HFF-Myc (cell line): Measurements from ENCODE around the gene COL13A1.

ENCODE experiments used
- DNase-seq: peaks from one replicate; pipeline ENCODE4 v3.0.0-alpha.2; 2011; ENCODE audit warnings: low read depth; ENCODE audit errors: extremely low read depth
- H3K4me3 ChIP-seq: replicated peaks from 2 replicates; pipeline ENCODE4 v1.5.1; 2011; ENCODE audit warnings: low read depth, mild to moderate bottlenecking, control low read depth, low read length
- TF ChIP-seq, protein P1 (sequence below): IDR thresholded peaks from 2 replicates; pipeline ENCODE4 v1.5.1; 2012; ENCODE audit warnings: mild to moderate bottlenecking, low read depth, low read length, control low read depth; ENCODE audit errors: missing control alignments

COL13A1 gene

DNA sequence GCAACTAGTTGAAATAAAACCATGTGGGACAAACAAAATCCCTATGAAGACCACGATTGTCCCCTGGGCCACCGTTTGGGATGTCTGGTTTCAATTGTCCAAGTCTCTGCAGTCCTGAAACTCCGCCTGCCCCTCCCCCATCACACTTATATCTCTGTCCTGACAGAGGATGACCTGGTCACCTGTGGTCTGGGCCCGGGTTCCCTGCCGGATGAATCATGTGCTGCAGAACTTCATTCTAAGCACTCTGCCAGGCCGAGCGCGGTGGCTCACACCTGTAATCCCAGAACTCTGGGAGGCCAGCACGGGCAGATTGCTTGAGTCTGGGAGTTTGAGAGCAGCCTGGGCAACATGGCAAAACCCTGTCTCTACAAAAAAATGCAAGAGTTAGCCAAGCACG, 91.1 kb downstream of the COL13A1 start:
- DNase-seq = no peak
- TF ChIP-seq, protein P1, sequence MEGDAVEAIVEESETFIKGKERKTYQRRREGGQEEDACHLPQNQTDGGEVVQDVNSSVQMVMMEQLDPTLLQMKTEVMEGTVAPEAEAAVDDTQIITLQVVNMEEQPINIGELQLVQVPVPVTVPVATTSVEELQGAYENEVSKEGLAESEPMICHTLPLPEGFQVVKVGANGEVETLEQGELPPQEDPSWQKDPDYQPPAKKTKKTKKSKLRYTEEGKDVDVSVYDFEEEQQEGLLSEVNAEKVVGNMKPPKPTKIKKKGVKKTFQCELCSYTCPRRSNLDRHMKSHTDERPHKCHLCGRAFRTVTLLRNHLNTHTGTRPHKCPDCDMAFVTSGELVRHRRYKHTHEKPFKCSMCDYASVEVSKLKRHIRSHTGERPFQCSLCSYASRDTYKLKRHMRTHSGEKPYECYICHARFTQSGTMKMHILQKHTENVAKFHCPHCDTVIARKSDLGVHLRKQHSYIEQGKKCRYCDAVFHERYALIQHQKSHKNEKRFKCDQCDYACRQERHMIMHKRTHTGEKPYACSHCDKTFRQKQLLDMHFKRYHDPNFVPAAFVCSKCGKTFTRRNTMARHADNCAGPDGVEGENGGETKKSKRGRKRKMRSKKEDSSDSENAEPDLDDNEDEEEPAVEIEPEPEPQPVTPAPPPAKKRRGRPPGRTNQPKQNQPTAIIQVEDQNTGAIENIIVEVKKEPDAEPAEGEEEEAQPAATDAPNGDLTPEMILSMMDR = no peak

DNA sequence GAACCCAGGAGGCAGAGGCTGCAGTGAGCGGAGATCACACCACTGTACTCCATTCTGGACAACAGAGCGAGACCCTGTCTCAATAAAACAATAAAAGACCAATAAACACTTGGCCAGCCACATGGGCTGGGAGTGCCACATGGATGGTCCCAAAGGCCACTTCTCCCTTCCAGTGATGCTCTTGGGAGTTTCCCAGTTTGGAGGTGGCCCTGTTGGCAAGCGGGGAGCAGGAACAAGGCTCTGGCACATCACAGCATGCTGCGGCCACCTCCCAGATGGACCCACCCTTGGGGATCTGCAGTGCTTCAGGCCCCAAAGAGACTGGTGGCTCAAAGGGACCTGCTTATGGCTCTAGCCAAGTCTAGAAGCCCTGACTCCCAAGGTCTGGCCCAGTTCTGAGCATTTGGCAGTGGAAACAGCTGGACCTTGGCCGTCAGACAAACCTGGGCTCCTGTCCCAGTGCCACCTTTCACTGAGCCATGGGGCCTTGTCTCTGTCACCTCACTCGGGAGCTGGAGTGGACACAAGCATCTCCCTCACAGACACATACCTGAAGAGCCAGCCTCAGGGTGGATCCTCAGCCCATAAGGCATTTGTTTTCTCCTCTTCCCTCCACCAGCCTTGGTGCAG, 91.7 kb downstream of the COL13A1 start:
- no peak for DNase-seq
- H3K4me3 ChIP-seq = no peak overlapping the region
- TF ChIP-seq, protein P1 = no peak

More for the DNA sequence above, 91.1 kb downstream of the COL13A1 start:
- no peak overlapping the region for H3K4me3 ChIP-seq

DNA sequence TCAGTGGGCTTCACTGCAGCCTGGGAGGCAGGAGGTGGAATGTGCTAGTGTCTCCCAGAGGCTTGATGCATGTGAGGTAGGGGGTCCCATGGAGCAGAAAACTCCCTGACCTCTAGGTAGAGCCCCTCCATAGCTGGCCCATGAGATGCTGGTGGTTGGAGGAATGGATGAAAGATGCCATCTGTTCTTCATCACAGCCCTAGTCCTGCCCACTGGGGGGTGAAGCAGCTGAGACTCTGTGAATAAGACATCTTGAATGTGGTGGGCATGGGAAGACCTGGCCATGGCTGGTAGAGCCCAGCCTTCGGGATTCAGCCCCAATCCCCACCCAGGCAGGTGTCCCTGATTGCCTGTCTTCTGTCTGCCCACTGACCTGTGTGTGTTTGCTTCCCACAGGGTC, 92.5 kb downstream of the COL13A1 start:
- no peak overlapping the region for H3K4me3 ChIP-seq
- TF ChIP-seq, protein P1 = no peak
- DNase-seq = no peak

DNA sequence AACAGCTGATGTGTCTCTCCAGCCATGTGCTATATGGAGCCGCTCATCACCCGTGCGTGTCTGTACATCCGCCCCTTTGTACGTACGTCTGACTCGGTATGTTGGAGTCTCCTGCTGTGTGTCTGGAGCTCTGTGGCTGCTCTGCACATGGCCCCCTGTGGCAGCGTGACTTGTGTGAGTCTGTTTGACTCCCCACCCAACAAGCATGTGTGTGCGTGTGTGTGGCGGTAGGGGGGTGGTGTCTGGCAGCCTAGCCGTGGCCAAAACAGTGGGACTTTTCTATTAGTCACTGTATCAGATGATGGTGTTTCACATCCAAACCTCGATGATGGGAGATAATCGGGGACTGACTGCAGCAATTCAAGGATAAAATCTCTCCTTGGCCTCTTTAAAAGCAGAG, 94.1 kb downstream of the COL13A1 start:
- H3K4me3 ChIP-seq = no peak overlapping the region
- no peak for DNase-seq
- TF ChIP-seq, protein P1 = no peak

DNA sequence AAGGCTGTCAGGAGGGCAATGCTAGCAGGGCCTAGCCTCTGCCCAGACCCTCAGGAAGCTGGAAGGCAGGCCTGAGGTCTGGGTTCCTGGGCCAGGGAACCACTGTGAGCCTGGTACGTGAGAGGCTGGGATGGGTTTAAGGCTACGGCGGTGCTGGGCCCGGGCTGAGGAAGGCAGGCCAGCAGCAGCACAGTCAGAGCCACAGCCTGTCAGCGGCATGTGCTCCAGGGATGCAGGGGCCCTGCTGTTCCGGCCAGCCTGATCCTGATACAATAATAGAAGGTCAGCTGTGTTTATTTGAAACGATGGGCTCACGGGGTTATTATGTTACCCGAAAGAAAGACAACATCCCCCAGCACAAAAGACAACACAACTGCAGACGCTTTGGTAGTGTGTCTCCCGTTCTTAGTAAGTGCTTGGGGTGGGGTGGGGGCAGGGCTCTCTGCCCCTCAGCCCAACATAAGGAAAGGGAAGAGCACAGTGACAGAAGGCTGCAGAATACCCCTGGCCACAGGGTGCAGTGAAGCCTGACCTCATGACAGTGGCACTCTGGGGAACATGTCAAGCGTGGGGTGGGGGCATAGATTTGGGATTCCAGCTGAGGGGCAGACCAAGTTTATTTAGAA, 95.0 kb downstream of the COL13A1 start:
- no peak for DNase-seq
- H3K4me3 ChIP-seq = no peak overlapping the region
- TF ChIP-seq, protein P1 = no peak

DNA sequence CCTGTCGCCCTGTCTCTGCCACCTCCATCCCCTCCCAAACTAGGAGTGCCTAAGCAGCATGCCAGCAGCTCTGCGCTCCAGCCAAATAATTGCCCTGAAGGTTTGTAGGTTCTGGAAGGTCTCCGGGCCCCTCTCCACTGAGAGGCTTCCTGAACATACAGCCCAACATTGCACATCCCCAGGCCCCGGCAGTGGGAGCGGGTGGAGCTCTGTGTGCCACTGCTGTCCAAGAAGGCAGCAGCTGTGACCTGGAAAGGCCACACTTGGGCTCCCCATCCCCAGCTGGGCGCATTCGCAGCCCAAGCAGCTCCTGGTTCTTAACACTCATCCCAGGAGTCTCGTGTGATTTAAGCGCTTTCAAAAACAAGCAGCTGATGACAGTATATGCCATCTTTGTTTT, 95.7 kb downstream of the COL13A1 start:
- TF ChIP-seq, protein P1 = no peak
- no peak overlapping the region for H3K4me3 ChIP-seq
- DNase-seq = no peak
